ENCODE results near the gene ZNF280A. TPM values are rescaled to one million over a fixed set of nuclear protein-coding genes. Genes with fewer than 3 reads are reported as not detected.

The ZNF280A gene
- total and polyA plus RNA-seq, 2 of the 8 experiments (the other 6 are each of a cell fraction or from before 2014, with no cell fraction given), result 0.09 to 0.61 TPM

DNA sequence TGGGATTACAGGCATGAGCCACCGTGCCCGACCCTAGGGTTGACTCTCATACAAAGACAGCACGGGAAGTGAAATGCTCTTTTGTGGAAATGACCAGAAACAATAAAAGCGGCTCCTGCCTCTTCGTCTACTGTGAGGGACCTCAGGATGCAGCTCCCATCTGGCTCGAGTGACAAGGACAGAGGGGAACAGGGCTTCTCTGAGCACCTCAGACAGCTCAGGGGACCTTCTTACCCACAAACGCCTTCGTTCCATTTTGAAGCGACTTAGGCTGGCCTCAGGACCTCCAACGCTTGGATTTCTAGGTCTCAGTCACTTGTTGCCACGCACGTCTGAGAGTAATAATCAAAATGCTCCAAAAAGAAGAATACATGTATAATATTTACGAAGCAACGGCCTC is 36.5 kb upstream of the ZNF280A start (continued):
- TF ChIP-seq CEBPB (IDR thresholded peaks at IDR 0.05; ENCODE audit: low read depth, low read length) (no peak), MAFK (IDR thresholded peaks at IDR 0.05; ENCODE audit: low read depth, low read length) (no peak)

Measured in H1 (cell line).